ENCODE measurements around the gene DRAM1. TPM values are rescaled to one million over a fixed set of nuclear protein-coding genes. Genes with fewer than 3 reads are reported as not detected.

DRAM1 gene
- total RNA-seq, 2 donors from 2014 or later = 24.5 to 63.0 TPM

GRCh38 chr12:101968770-101969169 is 91.4 kb downstream of the DRAM1 start:
- no peaks in the 10 kb centered on the region for H3K9me3 Mint-ChIP-seq
- no peak for DNase-seq (ENCODE audit: low spot score)
- H3K4me3 Mint-ChIP-seq = no peak overlapping the region
- H3K4me1 Mint-ChIP-seq (ENCODE audit: low read depth in 2 of 2) = peaks cover 3 to 8% of the 10 kb centered on the region in 2 donors
- peak in 1 of 2 donors; percentile 77 for ATAC-seq
- H3K27me3 Mint-ChIP-seq = peaks cover 7 to 21% of the 10 kb centered on the region in 2 donors
- no peaks in the 10 kb centered on the region for H3K36me3 Mint-ChIP-seq
- no peak overlapping the region for H3K27ac Mint-ChIP-seq

Other genes with a start within 250 kb of the DRAM1 start
- 10 to 100 TPM in 1 of 2 donors, 1 to 10 TPM in 1; 5.3 to 21.0 TPM for gene CHPT1, start 179.9 kb upstream of the DRAM1 start, total RNA-seq
- gene SYCP3, start 138.1 kb upstream of the DRAM1 start, total RNA-seq = 1 to 10 TPM; 2.4 to 2.9 TPM
- gene GNPTAB, start 46.6 kb upstream of the DRAM1 start, total RNA-seq = 100 to 1,000 TPM; 139 to 186 TPM
- 10 to 100 TPM; 21.0 to 38.2 TPM for gene WASHC3, start 184.4 kb downstream of the DRAM1 start, total RNA-seq
- gene NUP37, start 242.5 kb downstream of the DRAM1 start, total RNA-seq = 10 to 100 TPM; 41.4 to 76.5 TPM
- 10 to 100 TPM; 14.2 to 46.9 TPM for gene PARPBP, start 242.6 kb downstream of the DRAM1 start, total RNA-seq